HG03354 (cell line): ENCODE data around the gene MIS18A.
A peak's percentile ranks its signal among the peaks of the same experiment; 100 is the strongest.
"Not testable (repeated sequence)": the region's sequence is repeated elsewhere in the genome, so short reads cannot be mapped to it uniquely, and the experiment has no call there.

Experiments
- ATAC-seq: cut with Tn5 transposase; IDR thresholded peaks from one replicate; pipeline ENCODE4 v1.9.1; 2021; ENCODE audit warnings: mild to moderate bottlenecking; ENCODE audit not compliant: unreplicated experiment, poor library complexity, severe bottlenecking

MIS18A gene

DNA sequence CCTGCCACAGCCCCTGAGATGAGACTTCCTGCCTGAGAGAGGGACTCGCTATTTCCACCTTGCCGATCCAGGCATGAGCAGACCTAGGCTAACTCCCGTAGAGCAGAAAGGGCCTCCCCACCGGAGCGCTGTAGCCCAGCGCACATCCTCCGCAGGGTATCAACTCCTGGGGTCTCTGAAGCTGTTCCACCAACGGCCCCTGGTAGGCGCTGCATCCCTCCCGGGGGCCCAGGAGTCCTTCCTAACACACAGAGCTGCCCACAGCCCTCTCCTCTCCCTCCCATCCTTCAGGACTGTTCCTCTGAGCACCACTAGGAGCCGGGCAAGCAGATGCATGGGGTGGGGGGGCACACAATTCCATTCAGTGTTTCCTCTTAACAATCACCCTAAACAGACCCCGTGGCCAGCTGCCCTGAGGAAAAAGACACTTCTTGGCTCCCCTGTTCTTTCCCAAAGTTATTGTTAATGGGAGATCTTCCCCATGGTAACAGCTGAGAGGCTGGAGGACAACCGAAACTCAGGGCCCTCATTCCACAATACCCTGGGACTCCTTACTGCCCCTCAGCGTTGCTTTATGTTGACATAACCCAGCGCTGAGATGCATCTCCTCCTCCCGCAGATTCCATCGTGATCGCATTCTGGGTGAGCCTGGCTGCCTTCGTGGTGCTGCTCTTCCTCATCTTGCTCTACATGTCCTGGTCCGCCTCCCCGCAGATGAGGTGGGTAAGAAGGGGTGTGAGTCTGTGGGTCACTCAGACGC, 27.4 kb upstream of the MIS18A start:
- no peak for ATAC-seq

GRCh38 chr21:32304998-32305397, 26.1 kb upstream of the MIS18A start:
- ATAC-seq, result no peak

- ATAC-seq, result no peak
Measured at GRCh38 chr21:32303385-32303784, 24.5 kb upstream of the MIS18A start.

GRCh38 chr21:32302560-32302959, 23.7 kb upstream of the MIS18A start:
- no peak for ATAC-seq

DNA sequence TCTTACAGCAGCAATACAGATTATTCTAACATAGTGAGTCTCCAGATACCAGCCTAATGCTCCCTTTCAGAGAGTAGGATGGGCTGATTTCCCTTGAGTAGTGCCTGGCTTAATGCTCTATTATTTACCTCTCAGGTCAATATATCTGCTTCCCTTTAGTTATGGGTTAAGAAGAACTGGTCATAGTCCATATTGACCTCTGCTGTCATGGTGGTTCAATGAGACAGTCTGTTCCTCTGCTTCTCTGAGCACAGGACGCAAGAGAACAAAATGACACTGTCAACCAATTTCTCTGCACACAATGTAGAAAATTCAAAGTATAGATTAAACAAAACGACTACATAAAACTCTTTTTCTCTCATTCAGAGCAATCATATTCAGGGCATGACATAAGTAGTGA, 22.7 kb upstream of the MIS18A start:
- ATAC-seq, result no peak

- ATAC-seq, result no peak
Measured at GRCh38 chr21:32300117-32300681, 21.4 kb upstream of the MIS18A start.

GRCh38 chr21:32299695-32300094, 20.8 kb upstream of the MIS18A start:
- no peak for ATAC-seq

GRCh38 chr21:32298658-32299081, 19.8 kb upstream of the MIS18A start, which contains the start of gene MRAP:
MRAP (plus strand) TSS chr21:32298855; CDS start chr21:32298972, 117 bp downstream.
- no peak for ATAC-seq

DNA sequence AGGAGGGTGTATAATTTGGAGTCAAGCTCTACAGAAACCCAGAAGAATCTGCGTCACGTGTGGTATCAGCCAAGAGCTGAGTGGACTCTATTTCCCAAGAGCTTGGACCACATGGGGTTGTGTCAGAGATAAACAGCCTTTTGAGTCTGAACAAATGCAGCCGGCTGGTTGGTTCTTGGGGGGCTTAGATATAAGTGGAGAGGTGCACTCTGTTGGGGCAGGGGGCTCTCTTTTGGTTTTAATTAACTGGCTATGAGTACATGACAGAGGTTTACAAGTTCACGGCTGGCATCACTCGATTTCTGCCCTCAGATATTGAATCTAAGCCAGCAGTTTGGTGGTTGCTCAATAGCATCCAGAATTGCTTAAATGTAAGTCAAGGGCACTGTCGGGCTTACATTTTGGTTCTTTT, 19.3 kb upstream of the MIS18A start:
- ATAC-seq, result no peak

GRCh38 chr21:32297449-32297848, 18.6 kb upstream of the MIS18A start:
- ATAC-seq, result no peak

GRCh38 chr21:32285476-32285875, 6.6 kb upstream of the MIS18A start:
- no peak for ATAC-seq

DNA sequence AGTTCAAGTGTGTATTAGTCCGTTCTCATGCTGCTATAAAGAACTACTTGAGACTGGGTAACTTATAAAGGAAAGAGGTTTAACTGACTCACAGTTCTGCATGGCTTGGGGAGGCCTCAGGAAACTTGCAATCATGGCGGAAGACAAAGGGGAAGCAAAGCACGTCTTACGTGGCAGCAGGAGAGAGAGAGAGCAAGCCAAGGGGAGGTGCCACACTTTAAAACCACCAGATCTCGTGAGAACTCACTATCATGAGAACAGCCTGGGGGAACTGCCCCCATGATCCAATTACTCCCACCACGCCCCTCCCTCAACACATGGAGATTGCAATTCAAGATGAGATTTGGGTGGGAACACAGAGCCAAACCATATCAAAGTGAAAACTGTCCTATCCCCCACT, 4.1 kb upstream of the MIS18A start:
- no peak for ATAC-seq

GRCh38 chr21:32281531-32281930, 2.7 kb upstream of the MIS18A start:
- ATAC-seq, result no peak

DNA sequence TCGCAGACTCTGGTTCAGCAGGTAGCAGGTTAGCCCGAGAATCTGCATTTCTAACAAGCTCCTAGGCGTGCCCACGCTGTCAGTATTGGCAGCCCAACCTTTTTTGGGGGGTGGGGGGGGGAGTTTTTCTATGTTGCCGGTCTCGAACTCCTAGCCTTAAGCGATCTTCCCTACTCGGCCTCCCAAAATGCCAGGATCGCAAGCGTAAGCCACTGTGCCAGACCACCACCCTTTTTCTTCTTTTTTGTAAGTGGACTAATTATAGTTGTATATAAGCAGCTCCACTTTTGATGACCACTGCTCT, 480 bp upstream of the MIS18A start:
- ATAC-seq, result no peak

- peak; percentile 26 for ATAC-seq
Measured at GRCh38 chr21:32278103-32278502, 746 bp downstream of the MIS18A start.

DNA sequence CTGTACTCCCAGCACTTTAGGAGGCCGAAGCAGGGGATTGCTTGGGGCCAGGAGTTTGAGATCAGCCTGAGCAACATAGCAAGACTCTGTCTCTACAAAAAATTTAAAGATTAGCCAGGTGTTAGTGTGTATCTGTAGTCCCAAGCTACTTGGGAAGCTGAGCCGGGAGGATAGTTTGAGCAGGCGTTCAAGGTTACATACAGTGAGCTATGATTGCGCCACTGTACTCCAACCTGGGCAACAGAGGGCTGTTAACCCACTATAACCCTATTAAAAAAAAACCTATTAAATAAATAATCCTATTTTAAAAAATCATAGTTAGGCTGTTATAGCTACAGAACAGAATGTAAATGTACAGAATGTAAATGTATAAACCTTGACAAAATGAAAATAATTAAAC, 2.2 kb downstream of the MIS18A start:
- ATAC-seq, result no peak

DNA sequence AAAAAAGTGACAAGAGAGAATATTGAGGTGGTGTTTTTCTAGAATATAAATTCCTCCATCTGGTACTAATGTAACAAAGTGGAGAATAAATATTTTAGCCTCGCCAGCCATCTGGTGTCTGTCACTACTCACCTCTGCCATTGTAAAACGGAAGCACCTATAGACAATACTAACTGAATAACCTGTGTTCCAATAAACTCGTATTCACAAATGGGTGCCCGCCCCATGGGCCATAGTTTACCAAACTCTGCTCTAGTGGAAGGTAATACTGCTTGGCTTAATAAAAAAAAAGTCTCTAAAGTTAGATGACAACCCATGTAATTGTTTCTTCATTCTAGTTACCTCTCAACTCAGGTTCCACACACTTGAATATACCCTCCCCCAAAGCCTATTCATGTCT, 8.1 kb downstream of the MIS18A start:
- ATAC-seq, result no peak

DNA sequence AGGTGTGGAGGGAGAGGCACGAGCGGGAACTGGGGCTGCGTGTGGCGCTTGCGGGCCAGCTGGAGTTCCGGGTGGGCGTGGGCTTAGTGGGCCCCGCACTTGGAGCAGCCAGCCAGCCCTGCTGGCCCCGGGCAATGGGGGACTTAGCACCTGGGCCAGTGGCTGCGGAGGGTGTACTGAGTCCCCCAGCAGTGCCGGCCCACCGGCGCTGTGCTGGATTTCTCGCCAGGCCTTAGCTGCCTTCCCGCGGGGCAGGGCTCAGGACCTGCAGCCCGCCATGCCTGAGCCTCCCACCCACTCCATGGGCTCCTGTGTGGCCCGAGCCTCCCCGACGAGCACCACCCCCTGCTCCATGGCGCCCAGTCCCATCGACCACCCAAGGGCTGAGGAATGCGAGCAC, 13.5 kb downstream of the MIS18A start:
- ATAC-seq, result not testable (repeated sequence)

GRCh38 chr21:32261929-32262328, 16.9 kb downstream of the MIS18A start:
- no peak for ATAC-seq

DNA sequence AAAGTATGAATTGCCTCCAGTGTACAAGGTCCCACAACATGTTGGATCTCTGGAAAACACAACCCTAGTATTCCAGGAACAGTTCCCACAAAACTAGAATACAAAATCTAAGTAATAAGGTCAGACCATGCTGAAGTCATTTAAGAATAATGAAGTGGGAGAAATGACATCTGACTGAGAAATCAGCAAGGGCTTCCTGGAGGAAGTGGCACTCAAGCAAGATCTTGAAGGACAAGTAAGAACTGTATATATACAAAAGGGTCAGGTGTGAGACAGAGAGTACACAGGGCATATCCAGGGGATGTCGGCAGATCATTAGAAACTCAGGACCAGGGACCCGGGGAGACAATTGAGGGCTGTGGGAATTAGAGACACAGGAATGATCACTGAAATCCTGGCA, 18.7 kb downstream of the MIS18A start:
- ATAC-seq, result no peak

- not testable (repeated sequence) for ATAC-seq
Measured at GRCh38 chr21:32258786-32259048, 20.1 kb downstream of the MIS18A start.
